ENCODE results near the gene PPP3R1.

- no peak for TF ChIP-seq CTCF (IDR thresholded peaks at IDR 0.05)
- no peak for TF ChIP-seq MYC (IDR thresholded peaks at IDR 0.05; ENCODE audit: borderline replicate concordance, low read length)
- TF ChIP-seq CHD2 (IDR thresholded peaks at IDR 0.05; ENCODE audit: low read length, partially characterized antibody) = no peak
- TF ChIP-seq POLR2A (IDR thresholded peaks at IDR 0.05; ENCODE audit: low read length) = no peak
- TF ChIP-seq USF2 (IDR thresholded peaks at IDR 0.05) = no peak
- no peak for TF ChIP-seq EP300 (IDR thresholded peaks at IDR 0.05)
- no peak for TF ChIP-seq RAD21 (conservative IDR thresholded peaks at IDR 0.05 in 1 of 2, IDR thresholded peaks at IDR 0.05 in 1 of 2)
These were observed 27.4 kb upstream of the PPP3R1 start for GRCh38 chr2:68279691-68280090.
